DOHH2 (cell line): ENCODE data around the gene EIF4EBP3.

Experiments
- H3F3A ChIP-seq: fragments of 200-600 bp; sonication (generic), shearing (Covaris generic); 2 replicates; pipeline ENCODE4 v1.6.0; 2016; ENCODE audit warnings: antibody characterized with exemption, mild to moderate bottlenecking; ENCODE audit not compliant: control insufficient read depth, insufficient read depth
- H3K27ac ChIP-seq: fragments of 200-600 bp; sonication (generic); 2 replicates; pipeline ENCODE4 v1.5.1; 2014; ENCODE audit warnings: low read depth, mild to moderate bottlenecking, low read length, moderate library complexity
- H3K27me3 ChIP-seq: fragments of 200-600 bp; sonication (generic); 2 replicates; pipeline ENCODE4 v1.6.1; 2014; ENCODE audit warnings: mild to moderate bottlenecking, low read length, mixed read lengths; ENCODE audit not compliant: control insufficient read depth
- H3K36me3 ChIP-seq: fragments of 200-600 bp; sonication (generic); 2 replicates; pipeline ENCODE4 v1.6.1; 2014; ENCODE audit warnings: mild to moderate bottlenecking, low read length, moderate library complexity, mixed read lengths; ENCODE audit not compliant: control insufficient read depth
- H3K4me1 ChIP-seq: fragments of 200-600 bp; sonication (generic); 2 replicates; pipeline ENCODE4 v1.6.1; 2014; ENCODE audit warnings: mild to moderate bottlenecking, low read length, mixed read lengths; ENCODE audit not compliant: control insufficient read depth
- H3K4me2 ChIP-seq: fragments of 200-600 bp; sonication (generic); 2 replicates; pipeline ENCODE4 v1.6.0; 2014; ENCODE audit warnings: mild to moderate bottlenecking, low read length, moderate library complexity
- H3K4me3 ChIP-seq: fragments of 200-600 bp; sonication (generic); 2 replicates; pipeline ENCODE4 v1.5.1; 2014; ENCODE audit warnings: mild to moderate bottlenecking, low read length, mixed read lengths
- H3K79me2 ChIP-seq: fragments of 200-600 bp; sonication (generic); 2 replicates; pipeline ENCODE4 v1.6.1; 2014; ENCODE audit warnings: mild to moderate bottlenecking, low read length, mixed read lengths; ENCODE audit not compliant: control insufficient read depth
- H3K9me2 ChIP-seq: fragments of 200-600 bp; sonication (generic); replicated peaks from 2 replicates; pipeline ENCODE4 v1.6.1; 2014; ENCODE audit warnings: mild to moderate bottlenecking, low read length, mixed read lengths; ENCODE audit not compliant: control insufficient read depth
- H3K9me3 ChIP-seq: fragments of 200-600 bp; sonication (generic); 2 replicates; pipeline ENCODE4 v1.6.1; 2014; ENCODE audit warnings: antibody characterized with exemption, low read length, mixed read lengths; ENCODE audit not compliant: control insufficient read depth, insufficient read depth
- H4K20me1 ChIP-seq: fragments of 200-600 bp; sonication (generic); 2 replicates; pipeline ENCODE4 v1.6.0; 2014; ENCODE audit warnings: low read depth, mild to moderate bottlenecking, antibody characterized with exemption, low read length, moderate library complexity; ENCODE audit not compliant: control insufficient read depth, insufficient read depth
- CTCF ChIP-seq: fragments of 200-600 bp; sonication (generic); IDR thresholded peaks from one replicate; pipeline ENCODE4 v1.5.1; 2014; ENCODE audit warnings: antibody characterized with exemption, mild to moderate bottlenecking, low read depth, low read length; ENCODE audit not compliant: poor library complexity, severe bottlenecking
- EZH2phosphoT487 ChIP-seq: fragments of 200-600 bp; sonication (generic); IDR thresholded peaks from 2 replicates; pipeline ENCODE4 v1.6.1; 2017; ENCODE audit warnings: borderline replicate concordance, mild to moderate bottlenecking, antibody characterized with exemption, low read length, moderate library complexity, mixed read lengths

EIF4EBP3 gene

GRCh38 chr5:140598836-140599235, 51.4 kb downstream of the EIF4EBP3 start:
- TF ChIP-seq CTCF (no peak), EZH2phosphoT487 (no peak)
- Histone ChIP-seq H3K36me3 (no peaks in the 10 kb centered on the region), H3K79me2 (no peaks in the 10 kb centered on the region)

More at GRCh38 chr5:140598836-140599235, 51.4 kb downstream of the EIF4EBP3 start:
- Histone ChIP-seq H3F3A (no peaks in the 10 kb centered on the region), H3K4me3 (no peak overlapping the region), H4K20me1 (no peaks in the 10 kb centered on the region), H3K9me3 (no peaks in the 10 kb centered on the region), H3K27ac (no peak overlapping the region), H3K9me2 (no peaks in the 10 kb centered on the region), H3K27me3 (peaks cover 12% of the 10 kb centered on the region), H3K4me1 (no peaks in the 10 kb centered on the region), H3K4me2 (no peak overlapping the region)
